GM12874 (cell line): ENCODE measurements around the gene LTBP2.

ENCODE experiments used
- CTCF ChIP-seq: IDR thresholded peaks from 2 replicates; pipeline ENCODE4 v1.5.1; 2011; ENCODE audit warnings: low read depth, mild to moderate bottlenecking, control low read depth, low read length, moderate library complexity; ENCODE audit not compliant: insufficient read depth

LTBP2 gene

GRCh38 chr14:74601982-74602381 lies 10.1 kb downstream of the LTBP2 start:
- TF ChIP-seq CTCF, result no peak

GRCh38 chr14:74599946-74600345 lies 12.1 kb downstream of the LTBP2 start:
- no peak for TF ChIP-seq CTCF

- TF ChIP-seq CTCF, result no peak
These were observed 12.7 kb downstream of the LTBP2 start for GRCh38 chr14:74599321-74599761.

GRCh38 chr14:74596741-74597450 lies 15.1 kb downstream of the LTBP2 start:
- TF ChIP-seq CTCF, result no peak

GRCh38 chr14:74595006-74595735 lies 16.9 kb downstream of the LTBP2 start:
- TF ChIP-seq CTCF, result no peak

- no peak for TF ChIP-seq CTCF
These were observed 17.4 kb downstream of the LTBP2 start for GRCh38 chr14:74594606-74595005.

- TF ChIP-seq CTCF, result no peak
These were observed 18.0 kb downstream of the LTBP2 start for GRCh38 chr14:74594029-74594428.
